H1 (cell line): Measurements from ENCODE around the gene RFXAP. TPM values are rescaled to one million over a fixed set of nuclear protein-coding genes. Genes with fewer than 3 reads are reported as not detected.

Experiments
- CBX8 ChIP-seq: fragments of 300-800, 300-1000 bp; sonication (generic); IDR thresholded peaks from 2 replicates; pipeline ENCODE4 v1.7.1; 2016; ENCODE audit warnings: low read depth, low read length, borderline replicate concordance
- GTF2F1 ChIP-seq: IDR thresholded peaks from 2 replicates; pipeline ENCODE4 v1.6.1; 2012; ENCODE audit warnings: low read depth, low read length, improper control_type of control experiment, borderline replicate concordance
- SIN3A ChIP-seq, 2 experiments: IDR thresholded peaks in 1 of 2; conservative IDR thresholded peaks in 1 of 2; 2 replicates each; pipeline ENCODE4 v1.6.1; 2011 to 2012; ENCODE audit warnings: low read length in 2 of 2, improper control_type of control experiment in 1 of 2, low read depth in 1 of 2, mild to moderate bottlenecking in 1 of 2
- TAF1 ChIP-seq: IDR thresholded peaks from 2 replicates; pipeline ENCODE4 v1.6.1; 2011; ENCODE audit warnings: mild to moderate bottlenecking, low read depth, low read length
- YY1 ChIP-seq: IDR thresholded peaks from 2 replicates; pipeline ENCODE4 v1.6.1; 2011; ENCODE audit warnings: low read depth, mild to moderate bottlenecking, low read length
- polyA plus RNA-seq, 7 experiments: library from polyadenylated mRNA; depleted of rRNA in 3 of 7; stranded (reverse) in 5 of 7; unstranded in 2 of 7; fragments of >200 nt in 5 of 7; fragments of 200-250 nt in 2 of 7; gene quantifications; 1 replicate in 5 of 7; 2 replicates in 1 of 7; 4 replicates in 1 of 7; pipeline versions ENCODE4 v1.2.1 to v1.2.3, GENCODE V29; 2011 to 2013; ENCODE audit warnings: missing spikeins in 2 of 7, mixed read lengths in 2 of 7
- total RNA-seq: library from RNA; stranded (reverse); fragmentation: NEBNext Ultra II Directional; extraction: Animal tissue kit (Norgen Biotek cat#: 25700); gene quantifications from 2 replicates; pipeline ENCODE4 v1.2.1, GENCODE V29; 2021
- TF ChIP-seq, protein P1 (sequence below): fragments of 300-600 bp; sonication (generic); IDR thresholded peaks from 2 replicates; pipeline ENCODE4 v1.7.1; 2012; ENCODE audit warnings: low read length, moderate library complexity, mild to moderate bottlenecking, inconsistent platforms; ENCODE audit not compliant: insufficient replicate concordance
- TF ChIP-seq, protein P2 (sequence below): IDR thresholded peaks from 2 replicates; pipeline ENCODE4 v1.6.1; 2011; ENCODE audit warnings: low read length, improper control_type of control experiment
- TF ChIP-seq, protein P3 (sequence below), 3 experiments: IDR thresholded peaks; 1 replicate in 2 of 3; 2 replicates in 1 of 3; pipeline versions ENCODE4 v1.5.1 to v1.6.1; 2011; ENCODE audit warnings: low read length in 3 of 3, mild to moderate bottlenecking in 3 of 3, inconsistent platforms in 2 of 3, low read depth in 1 of 3, moderate library complexity in 1 of 3; ENCODE audit not compliant: insufficient read depth in 1 of 3; ENCODE audit errors: control extremely low read depth in 1 of 3

Gene RFXAP
- total and polyA plus RNA-seq, 2 of the 8 experiments (the other 6 are each of a cell fraction or from before 2014, with no cell fraction given) = 5.2 to 11.5 TPM

GRCh38 chr13:36794706-36795105, 24.3 kb upstream of the RFXAP start (continued):
- TF ChIP-seq, protein P1, sequence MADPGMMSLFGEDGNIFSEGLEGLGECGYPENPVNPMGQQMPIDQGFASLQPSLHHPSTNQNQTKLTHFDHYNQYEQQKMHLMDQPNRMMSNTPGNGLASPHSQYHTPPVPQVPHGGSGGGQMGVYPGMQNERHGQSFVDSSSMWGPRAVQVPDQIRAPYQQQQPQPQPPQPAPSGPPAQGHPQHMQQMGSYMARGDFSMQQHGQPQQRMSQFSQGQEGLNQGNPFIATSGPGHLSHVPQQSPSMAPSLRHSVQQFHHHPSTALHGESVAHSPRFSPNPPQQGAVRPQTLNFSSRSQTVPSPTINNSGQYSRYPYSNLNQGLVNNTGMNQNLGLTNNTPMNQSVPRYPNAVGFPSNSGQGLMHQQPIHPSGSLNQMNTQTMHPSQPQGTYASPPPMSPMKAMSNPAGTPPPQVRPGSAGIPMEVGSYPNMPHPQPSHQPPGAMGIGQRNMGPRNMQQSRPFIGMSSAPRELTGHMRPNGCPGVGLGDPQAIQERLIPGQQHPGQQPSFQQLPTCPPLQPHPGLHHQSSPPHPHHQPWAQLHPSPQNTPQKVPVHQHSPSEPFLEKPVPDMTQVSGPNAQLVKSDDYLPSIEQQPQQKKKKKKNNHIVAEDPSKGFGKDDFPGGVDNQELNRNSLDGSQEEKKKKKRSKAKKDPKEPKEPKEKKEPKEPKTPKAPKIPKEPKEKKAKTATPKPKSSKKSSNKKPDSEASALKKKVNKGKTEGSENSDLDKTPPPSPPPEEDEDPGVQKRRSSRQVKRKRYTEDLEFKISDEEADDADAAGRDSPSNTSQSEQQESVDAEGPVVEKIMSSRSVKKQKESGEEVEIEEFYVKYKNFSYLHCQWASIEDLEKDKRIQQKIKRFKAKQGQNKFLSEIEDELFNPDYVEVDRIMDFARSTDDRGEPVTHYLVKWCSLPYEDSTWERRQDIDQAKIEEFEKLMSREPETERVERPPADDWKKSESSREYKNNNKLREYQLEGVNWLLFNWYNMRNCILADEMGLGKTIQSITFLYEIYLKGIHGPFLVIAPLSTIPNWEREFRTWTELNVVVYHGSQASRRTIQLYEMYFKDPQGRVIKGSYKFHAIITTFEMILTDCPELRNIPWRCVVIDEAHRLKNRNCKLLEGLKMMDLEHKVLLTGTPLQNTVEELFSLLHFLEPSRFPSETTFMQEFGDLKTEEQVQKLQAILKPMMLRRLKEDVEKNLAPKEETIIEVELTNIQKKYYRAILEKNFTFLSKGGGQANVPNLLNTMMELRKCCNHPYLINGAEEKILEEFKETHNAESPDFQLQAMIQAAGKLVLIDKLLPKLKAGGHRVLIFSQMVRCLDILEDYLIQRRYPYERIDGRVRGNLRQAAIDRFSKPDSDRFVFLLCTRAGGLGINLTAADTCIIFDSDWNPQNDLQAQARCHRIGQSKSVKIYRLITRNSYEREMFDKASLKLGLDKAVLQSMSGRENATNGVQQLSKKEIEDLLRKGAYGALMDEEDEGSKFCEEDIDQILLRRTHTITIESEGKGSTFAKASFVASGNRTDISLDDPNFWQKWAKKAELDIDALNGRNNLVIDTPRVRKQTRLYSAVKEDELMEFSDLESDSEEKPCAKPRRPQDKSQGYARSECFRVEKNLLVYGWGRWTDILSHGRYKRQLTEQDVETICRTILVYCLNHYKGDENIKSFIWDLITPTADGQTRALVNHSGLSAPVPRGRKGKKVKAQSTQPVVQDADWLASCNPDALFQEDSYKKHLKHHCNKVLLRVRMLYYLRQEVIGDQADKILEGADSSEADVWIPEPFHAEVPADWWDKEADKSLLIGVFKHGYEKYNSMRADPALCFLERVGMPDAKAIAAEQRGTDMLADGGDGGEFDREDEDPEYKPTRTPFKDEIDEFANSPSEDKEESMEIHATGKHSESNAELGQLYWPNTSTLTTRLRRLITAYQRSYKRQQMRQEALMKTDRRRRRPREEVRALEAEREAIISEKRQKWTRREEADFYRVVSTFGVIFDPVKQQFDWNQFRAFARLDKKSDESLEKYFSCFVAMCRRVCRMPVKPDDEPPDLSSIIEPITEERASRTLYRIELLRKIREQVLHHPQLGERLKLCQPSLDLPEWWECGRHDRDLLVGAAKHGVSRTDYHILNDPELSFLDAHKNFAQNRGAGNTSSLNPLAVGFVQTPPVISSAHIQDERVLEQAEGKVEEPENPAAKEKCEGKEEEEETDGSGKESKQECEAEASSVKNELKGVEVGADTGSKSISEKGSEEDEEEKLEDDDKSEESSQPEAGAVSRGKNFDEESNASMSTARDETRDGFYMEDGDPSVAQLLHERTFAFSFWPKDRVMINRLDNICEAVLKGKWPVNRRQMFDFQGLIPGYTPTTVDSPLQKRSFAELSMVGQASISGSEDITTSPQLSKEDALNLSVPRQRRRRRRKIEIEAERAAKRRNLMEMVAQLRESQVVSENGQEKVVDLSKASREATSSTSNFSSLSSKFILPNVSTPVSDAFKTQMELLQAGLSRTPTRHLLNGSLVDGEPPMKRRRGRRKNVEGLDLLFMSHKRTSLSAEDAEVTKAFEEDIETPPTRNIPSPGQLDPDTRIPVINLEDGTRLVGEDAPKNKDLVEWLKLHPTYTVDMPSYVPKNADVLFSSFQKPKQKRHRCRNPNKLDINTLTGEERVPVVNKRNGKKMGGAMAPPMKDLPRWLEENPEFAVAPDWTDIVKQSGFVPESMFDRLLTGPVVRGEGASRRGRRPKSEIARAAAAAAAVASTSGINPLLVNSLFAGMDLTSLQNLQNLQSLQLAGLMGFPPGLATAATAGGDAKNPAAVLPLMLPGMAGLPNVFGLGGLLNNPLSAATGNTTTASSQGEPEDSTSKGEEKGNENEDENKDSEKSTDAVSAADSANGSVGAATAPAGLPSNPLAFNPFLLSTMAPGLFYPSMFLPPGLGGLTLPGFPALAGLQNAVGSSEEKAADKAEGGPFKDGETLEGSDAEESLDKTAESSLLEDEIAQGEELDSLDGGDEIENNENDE = no peak
- TF ChIP-seq TAF1 = no peak
- TF ChIP-seq SIN3A (conservative IDR thresholded peaks at IDR 0.05 in 1 of 2, IDR thresholded peaks at IDR 0.05 in 1 of 2; ENCODE audit: low read depth in 1 of 2, low read length in 2 of 2) = no peak
- no peak for TF ChIP-seq YY1
- TF ChIP-seq GTF2F1 = no peak
- TF ChIP-seq CBX8 = no peak
- TF ChIP-seq, protein P2, sequence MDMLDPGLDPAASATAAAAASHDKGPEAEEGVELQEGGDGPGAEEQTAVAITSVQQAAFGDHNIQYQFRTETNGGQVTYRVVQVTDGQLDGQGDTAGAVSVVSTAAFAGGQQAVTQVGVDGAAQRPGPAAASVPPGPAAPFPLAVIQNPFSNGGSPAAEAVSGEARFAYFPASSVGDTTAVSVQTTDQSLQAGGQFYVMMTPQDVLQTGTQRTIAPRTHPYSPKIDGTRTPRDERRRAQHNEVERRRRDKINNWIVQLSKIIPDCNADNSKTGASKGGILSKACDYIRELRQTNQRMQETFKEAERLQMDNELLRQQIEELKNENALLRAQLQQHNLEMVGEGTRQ = no peak
- TF ChIP-seq, protein P3, sequence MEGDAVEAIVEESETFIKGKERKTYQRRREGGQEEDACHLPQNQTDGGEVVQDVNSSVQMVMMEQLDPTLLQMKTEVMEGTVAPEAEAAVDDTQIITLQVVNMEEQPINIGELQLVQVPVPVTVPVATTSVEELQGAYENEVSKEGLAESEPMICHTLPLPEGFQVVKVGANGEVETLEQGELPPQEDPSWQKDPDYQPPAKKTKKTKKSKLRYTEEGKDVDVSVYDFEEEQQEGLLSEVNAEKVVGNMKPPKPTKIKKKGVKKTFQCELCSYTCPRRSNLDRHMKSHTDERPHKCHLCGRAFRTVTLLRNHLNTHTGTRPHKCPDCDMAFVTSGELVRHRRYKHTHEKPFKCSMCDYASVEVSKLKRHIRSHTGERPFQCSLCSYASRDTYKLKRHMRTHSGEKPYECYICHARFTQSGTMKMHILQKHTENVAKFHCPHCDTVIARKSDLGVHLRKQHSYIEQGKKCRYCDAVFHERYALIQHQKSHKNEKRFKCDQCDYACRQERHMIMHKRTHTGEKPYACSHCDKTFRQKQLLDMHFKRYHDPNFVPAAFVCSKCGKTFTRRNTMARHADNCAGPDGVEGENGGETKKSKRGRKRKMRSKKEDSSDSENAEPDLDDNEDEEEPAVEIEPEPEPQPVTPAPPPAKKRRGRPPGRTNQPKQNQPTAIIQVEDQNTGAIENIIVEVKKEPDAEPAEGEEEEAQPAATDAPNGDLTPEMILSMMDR (IDR thresholded peaks at IDR 0.05; ENCODE audit: control extremely low read depth in 1 of 3, insufficient read depth in 1 of 3, low read depth in 1 of 3, low read length in 3 of 3) = no peak
